HG02970 (cell line): ENCODE measurements around the gene ARL8A.
"Not testable (repeated sequence)": the region's sequence is repeated elsewhere in the genome, so short reads cannot be mapped to it uniquely, and the experiment has no call there.

Experiments used
- ATAC-seq: cut with Tn5 transposase; IDR thresholded peaks from one replicate; pipeline ENCODE4 v1.9.1; 2021; ENCODE audit warnings: mild to moderate bottlenecking, moderate library complexity, moderate number of reproducible peaks; ENCODE audit not compliant: unreplicated experiment, low FRiP score

ARL8A gene

DNA sequence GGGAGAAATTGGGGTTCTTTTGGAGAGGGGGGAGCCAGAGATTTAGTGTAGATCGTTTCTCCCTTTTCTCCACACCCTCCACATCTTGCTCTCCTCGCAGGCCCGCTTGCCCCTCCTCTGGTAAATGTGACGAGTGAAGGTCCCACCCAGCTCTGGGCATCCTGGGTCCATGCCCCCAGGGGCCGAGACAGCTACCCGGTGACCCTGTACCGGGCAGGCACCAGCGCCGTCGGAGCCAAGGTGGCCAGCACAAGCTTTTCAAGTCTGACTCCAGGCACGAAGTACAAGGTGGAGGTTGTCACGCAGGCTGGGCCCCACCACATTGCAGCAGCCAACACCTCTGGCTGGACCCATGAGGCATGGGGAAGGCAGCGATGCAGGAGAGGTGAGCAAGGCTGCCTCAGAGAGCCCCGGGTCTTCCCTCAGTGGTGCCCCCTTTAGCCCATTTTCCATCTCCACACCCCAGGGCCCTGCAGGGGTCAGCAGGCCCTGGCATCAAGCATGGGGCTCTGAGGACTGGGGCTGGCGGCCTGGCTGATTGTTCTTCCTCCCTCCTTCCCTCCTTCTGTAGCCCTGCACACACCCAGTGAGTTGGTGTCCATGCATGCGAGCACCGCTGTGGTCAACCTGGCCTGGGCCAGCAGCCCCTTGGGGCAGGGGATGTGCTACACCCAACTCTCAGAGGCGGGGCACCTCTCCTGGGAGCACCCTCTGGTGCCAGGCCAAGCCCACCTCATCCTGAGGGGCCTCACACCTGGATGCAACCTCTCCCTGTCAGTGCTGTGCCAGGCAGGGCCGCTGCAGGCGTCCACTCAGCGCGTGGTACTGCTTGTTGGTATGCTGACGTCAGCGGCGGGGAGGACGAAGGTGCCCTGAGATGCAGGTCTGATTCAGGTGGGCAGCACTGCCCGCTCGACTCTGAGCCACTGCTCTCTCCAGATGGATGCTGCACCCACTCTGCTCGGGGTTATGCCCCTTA is 32.7 kb upstream of the ARL8A start:
- no peak for ATAC-seq

DNA sequence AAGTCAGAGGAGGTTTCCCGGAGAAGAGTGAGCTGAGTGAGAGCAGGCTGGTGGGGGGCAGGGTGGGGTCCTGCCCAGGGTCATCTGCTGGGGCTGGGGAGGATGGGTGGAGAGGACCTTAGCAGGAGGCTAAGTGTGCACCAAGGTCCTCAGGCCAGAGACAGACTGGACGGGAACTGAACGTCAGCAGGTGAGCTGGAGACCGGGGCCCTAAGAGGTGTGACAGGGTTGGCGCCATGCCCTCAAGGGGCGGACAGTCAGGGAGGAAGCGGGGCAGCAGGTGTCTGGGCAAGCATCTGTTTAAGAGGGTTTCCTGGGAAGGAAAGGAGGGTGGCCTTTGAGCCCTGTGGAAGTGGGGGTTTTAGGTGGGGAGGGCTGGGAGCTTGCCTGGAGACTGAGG is 29.5 kb upstream of the ARL8A start:
- no peak for ATAC-seq

- ATAC-seq = no peak
Measured at GRCh38 chr1:202172015-202172355, 27.4 kb upstream of the ARL8A start.

- no peak for ATAC-seq
Measured at GRCh38 chr1:202171292-202172014, 26.9 kb upstream of the ARL8A start.

DNA sequence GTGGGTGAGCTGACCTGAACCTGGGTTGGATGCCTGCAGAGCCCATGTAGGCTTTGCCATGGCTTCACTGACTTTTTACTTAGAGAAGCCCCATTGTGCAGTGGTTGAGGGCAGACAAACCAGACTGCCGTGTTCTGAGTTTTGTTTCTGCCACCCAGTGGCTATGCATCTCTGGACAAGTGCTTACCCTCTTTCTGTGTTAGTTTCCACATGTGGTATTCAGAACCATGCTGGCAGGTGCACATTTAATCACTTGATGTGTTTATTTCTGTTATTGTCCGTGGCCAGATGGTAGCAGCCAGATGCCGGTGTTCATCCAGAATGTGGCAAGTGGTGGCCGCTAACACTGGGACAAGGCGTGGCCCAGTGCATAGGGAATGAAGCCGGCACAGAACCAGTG is 26.2 kb upstream of the ARL8A start:
- no peak for ATAC-seq

DNA sequence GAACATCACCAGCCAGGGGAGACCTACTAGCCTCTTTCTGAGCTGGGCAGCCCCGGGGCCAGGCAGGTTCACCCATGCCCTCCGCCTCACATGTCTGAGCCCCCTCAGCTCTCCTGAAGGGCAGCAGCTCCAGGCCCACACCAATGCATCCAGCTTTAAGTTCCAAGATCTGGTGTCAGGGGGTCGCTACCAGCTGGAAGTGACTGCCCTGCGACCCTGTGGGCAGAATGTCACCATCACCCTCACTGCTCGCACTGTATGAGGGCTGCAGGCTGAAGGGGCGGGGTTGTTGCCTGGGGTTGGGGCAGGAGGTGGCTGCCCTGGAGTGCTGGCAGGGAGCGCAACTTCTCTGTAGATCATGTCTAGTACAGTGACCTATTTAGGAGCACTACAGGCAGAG is 24.3 kb upstream of the ARL8A start:
- no peak for ATAC-seq

DNA sequence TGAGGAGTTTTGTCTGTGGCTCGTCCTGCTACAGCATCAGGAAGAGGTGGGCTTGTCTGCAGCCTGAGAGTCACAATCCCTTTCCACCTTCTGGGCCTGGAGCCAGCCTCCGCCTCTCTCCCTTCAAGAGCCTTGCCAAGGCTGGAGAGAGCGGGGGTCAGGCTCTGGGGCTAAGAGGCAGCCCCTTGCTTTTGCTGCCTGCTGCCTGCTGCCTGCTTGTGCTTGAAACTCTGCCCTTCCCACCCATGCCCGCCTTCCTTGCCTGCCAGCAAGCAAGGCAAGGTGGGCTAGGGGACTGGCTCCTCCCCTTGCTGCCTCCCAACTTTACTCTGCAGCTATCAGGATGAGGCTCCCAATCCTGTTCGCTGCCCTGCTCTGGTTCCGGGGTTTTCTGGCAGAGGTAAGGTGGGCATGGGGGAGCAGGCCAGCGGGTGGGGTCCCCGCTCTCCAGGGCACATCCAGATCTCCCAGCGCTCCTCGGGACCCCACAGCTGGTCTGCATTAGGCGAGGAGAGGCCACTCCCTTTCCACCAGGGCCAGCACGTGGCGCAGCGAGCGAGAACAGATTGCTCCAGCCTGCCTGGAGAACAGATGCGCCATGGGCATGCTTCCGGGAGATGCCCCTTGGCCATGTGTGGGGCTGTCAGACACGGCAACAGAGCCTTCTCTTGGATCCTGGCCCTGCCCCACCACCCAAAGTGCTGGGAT is 23.3 kb upstream of the ARL8A start:
- ATAC-seq = no peak

DNA sequence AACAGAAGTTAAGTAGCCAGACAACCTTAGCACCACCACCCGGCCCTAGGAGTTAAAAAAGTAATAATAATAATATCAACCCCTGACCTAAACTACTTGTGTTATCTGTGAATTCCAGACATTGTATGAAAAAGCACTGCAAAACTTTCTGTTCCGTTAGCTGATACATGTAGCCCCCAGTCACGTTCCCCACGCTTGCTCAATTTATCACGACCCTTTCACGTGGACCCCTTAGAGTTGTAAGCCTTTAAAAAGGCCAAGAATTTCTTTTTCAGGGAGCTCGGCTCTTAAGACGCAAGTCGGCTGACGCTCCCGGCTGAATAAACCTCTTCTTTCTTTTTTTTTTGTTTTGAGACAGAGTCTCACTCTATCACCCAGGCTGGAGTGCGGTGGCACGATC is 22.5 kb upstream of the ARL8A start:
- not testable (repeated sequence) for ATAC-seq

- ATAC-seq = no peak
Measured at GRCh38 chr1:202165942-202166843, 21.7 kb upstream of the ARL8A start.

GRCh38 chr1:202165267-202165941 is 20.9 kb upstream of the ARL8A start:
- no peak for ATAC-seq

DNA sequence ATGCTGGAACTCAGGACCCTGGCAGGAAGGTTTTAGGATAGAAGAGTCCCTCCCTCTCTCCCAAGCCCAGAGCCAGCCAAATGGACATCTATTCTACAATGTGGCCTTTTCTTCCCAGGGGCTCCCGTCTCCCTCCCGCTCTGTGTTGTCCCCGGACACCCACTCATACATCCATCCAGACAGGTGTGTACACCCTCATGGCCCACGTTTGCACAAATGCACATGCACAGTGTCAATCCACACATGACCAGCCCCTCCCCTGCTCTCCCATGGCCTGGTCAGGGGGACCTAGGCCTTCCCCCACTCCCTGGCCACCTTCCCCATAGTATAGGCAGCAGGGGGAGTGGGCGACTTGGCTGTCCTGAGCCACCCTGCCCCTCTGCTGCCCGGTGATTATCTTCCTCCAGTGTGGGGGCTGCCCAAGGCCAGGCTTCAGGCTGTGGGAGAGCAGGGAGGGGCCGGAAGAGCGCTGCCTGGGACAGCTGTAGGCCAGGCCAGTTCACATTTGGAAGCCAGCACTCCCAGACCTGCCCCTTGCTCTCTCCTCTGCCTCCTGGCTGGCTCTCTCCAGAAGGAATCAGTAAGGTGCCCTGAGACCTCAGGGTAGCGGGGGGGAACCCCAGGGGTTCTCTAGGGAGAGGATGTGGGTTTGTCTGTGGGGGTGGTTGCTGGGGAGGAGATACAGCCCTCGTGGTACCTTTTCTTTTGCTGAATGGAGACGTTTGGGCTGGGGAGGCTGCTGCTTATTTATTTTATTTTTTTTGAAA is 19.9 kb upstream of the ARL8A start:
- no peak for ATAC-seq

- ATAC-seq = no peak
Measured at GRCh38 chr1:202163281-202164270, 19.0 kb upstream of the ARL8A start.

GRCh38 chr1:202162418-202163280 is 18.1 kb upstream of the ARL8A start:
- no peak for ATAC-seq

DNA sequence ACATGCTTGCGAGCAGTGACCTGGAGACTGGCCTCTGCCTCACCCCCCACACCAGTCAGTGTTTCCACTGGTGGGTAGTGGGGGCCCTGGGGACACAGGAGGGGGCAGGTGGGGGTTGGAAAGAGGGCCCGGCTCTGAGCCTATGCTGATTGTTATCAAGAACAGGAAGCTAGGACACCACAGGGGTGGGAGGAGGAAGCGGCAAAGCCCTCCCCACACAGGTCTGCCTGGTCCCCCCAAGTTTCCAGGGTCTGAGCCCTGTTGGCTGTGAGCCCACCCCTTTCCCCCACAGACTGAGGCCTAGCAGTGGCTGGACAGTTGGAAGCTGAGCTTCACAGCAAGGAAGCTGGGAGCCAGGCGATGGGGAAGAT is 17.5 kb upstream of the ARL8A start:
- ATAC-seq = no peak

DNA sequence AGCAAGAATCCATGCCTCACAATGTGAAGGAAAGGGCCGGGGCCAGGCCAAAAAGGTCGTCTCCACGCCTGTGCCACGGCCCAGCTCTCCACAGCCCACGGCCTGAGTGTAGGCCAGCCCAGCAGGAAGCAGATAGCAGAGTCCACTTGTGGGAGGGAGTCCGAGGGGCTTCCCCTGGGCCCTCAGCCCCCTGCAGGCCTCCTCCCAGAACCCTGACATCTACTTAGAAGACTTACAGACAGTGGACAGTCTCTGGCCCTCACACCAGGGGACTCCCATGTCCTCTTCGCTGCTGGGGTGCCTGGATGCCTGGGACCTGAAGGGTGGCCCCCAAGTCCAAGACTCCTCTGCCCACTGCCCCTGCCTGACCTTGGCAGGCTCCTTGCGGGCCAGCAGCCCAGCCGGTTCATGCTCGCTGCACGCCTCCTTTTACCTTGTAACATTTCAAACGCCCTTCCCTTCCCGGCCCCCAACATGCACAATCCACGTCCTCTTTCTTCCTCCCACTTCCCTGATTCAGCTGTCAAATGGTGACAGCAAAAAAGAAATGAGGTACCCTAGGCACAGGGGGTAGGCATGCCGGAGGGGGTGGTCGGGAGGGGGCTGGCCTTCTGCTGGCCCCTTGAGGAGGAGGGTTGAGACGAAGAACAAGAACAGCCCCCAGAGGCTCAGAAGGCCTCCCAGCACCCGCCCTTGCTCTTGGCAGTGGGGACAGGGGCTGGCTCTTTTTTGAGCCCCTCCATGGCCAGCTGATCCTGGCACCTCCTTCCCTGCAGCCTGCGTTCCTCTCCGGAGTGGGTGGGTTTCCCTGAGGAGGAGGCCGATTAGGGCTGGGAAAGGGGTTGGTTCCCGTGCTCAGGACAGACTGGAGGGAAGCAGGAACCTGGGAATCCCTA is 16.9 kb upstream of the ARL8A start:
- no peak for ATAC-seq
